ENCODE measurements around the gene CDK18.
A peak's percentile ranks its signal among the peaks of the same experiment; 100 is the strongest.

CDK18 gene

DNA sequence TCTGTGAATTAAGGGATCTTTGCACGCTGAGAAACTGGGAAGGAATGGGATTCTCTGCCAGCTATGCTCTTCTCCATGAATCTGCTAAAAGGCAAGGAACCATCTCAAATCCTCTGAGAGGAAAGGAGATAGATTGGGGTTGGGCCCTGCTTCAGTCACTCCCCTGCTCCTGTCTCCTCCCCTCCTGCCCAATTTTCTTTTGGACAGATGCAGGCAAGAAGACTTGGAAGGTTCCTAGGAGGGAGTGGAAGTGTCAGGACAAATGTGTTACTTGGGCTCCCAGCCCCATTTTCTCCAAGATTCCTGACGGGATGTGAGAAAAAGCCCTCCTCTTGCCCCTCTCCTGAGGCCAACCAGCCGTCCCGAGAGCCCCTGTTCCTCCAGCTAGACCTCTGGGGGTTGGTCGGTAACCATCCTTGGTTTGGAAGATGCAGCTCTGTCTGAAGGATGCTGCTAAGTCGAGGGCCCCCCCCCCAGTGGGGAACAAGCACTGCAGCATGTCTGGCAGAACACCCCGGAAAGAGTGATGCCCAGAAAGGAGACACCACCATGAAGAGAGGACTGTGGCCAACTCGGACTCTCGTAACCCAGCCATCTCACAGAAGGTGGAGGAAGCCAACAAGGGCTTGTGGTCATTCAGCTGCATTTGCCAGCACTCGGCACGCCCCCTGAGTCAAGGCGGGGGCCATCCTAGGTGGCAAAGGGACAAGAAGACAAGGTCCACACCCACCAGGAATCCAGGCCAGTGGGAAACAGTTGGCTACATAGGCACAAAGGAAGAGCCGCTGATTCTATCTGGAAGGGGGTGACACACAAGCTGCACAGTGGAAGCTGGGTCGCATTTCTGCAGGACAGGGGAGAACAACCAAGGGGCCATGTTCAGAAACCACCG is 43.7 kb downstream of the CDK18 start:
- Histone ChIP-seq H3K9ac (ENCODE audit: low read length) (no peak overlapping the region), H3K9me3 (ENCODE audit: control insufficient read depth, low read depth, low read length) (no peaks in the 10 kb centered on the region), H3K27ac (ENCODE audit: low read length) (no peak overlapping the region), H3K36me3 (ENCODE audit: control insufficient read depth, low read depth, low read length) (no peaks in the 10 kb centered on the region), H3K4me1 (ENCODE audit: control insufficient read depth, low read depth, low read length) (peaks cover 8% of the 10 kb centered on the region), H3K4me3 (ENCODE audit: low read length) (no peak overlapping the region), H3K27me3 (ENCODE audit: control insufficient read depth, insufficient read depth, low read length) (peaks cover 3% of the 10 kb centered on the region)

DNA sequence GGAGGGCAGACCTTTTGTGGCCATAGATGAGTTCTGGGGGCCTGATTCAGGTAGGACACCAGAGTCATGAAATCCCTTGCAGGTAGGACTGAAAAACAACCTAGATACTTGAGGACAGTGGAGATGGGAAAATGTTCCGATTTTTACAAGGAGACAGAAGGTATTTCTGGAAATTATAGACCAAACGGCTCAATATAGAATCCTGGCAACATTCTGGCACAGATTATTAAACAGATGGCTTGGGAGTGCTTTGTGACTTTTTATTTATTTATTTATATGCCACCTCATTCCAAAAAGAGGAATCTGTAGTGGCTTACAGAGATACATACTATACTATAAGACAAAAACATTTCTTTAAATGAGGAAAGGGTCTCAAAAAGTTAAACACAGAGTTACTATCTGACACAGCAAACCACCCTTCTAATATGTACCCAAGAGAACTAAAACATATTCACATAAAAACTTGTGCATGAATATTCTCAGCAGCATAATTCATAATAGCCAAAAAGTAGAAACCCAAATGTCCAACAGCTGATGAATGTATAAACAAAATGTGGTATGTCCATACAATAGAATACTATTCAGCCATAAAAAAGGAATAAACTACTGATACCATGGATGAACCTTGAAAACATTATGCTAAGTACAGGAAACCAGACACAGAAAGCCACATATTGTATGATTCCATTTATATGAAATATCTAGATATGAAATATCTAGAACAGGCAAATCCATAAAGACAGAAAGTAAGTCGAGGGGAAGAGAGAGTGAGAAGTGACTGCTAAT is 49.8 kb downstream of the CDK18 start:
- Histone ChIP-seq H3K9ac (ENCODE audit: low read length) (no peak overlapping the region), H3K4me1 (ENCODE audit: control insufficient read depth, low read depth, low read length) (no peaks in the 10 kb centered on the region), H3K36me3 (ENCODE audit: control insufficient read depth, low read depth, low read length) (no peaks in the 10 kb centered on the region), H3K27ac (ENCODE audit: low read length) (no peak overlapping the region), H3K4me3 (ENCODE audit: low read length) (no peak overlapping the region), H3K9me3 (ENCODE audit: control insufficient read depth, low read depth, low read length) (no peaks in the 10 kb centered on the region), H3K27me3 (ENCODE audit: control insufficient read depth, insufficient read depth, low read length) (no peaks in the 10 kb centered on the region)

DNA sequence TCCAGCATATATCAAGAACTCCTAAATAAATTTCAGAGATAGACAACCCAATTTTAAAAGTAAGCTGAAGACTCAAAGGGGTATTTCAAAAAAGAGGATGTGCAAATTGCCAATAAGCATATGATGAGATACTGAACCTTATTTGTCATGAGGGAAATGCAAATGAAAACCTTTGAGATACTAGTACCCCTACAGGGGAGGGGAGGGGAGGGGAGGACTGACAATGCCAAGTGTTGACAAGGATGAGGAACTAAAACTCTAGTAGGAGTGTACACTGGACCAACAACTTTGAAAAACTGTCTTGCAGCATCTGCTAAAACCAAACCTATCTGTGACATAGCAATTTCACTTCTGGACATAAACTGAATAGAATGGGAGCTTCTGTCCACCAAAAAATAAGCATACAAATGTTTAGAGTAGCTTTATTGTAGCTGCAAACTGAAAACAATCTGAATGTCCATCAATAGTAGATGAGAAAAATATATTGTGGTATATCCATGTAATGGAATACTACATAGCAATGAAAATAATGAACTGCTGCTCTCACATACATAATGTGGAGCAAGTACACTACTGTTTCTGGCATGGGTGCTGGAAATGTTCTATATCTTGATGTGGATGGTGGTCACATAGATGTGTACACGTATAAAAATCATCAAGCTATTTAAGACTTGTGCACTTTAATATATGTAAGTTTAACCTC is 57.2 kb downstream of the CDK18 start:
- Histone ChIP-seq H3K4me1 (ENCODE audit: control insufficient read depth, low read depth, low read length) (no peaks in the 10 kb centered on the region), H3K9ac (ENCODE audit: low read length) (no peak overlapping the region), H3K9me3 (ENCODE audit: control insufficient read depth, low read depth, low read length) (peaks cover 4% of the 10 kb centered on the region), H3K27ac (ENCODE audit: low read length) (no peak overlapping the region), H3K27me3 (ENCODE audit: control insufficient read depth, insufficient read depth, low read length) (peaks cover 12% of the 10 kb centered on the region), H3K36me3 (ENCODE audit: control insufficient read depth, low read depth, low read length) (no peaks in the 10 kb centered on the region), H3K4me3 (ENCODE audit: low read length) (no peak overlapping the region)

DNA sequence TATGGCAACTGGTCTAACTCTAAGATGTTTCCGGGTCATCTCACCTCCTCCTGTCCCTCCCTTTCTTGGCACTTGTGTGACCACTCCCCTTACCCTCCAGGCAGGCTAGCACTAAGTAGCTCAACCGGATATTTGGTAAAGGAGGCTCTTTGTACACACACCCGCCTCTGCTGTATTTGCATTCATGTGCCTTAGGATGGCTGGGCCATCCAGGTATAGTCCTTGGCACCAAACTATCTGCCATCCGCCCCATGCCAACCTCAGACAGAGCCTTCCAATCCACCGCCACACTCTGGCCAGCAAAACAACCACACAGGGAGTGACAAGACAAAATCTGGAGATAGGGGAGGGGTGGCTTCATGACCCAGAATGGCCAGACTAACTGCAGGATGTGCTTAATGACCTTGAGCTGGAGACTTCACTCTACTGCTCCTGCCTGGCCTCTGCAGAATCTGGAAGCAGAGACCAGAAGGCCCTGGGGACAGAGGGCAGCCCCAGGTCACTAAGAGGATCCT is 59.5 kb downstream of the CDK18 start:
- Histone ChIP-seq H3K27me3 (ENCODE audit: control insufficient read depth, insufficient read depth, low read length) (peaks cover 35% of the 10 kb centered on the region), H3K27ac (ENCODE audit: low read length) (no peak overlapping the region), H3K4me3 (ENCODE audit: low read length) (no peak overlapping the region)

DNA sequence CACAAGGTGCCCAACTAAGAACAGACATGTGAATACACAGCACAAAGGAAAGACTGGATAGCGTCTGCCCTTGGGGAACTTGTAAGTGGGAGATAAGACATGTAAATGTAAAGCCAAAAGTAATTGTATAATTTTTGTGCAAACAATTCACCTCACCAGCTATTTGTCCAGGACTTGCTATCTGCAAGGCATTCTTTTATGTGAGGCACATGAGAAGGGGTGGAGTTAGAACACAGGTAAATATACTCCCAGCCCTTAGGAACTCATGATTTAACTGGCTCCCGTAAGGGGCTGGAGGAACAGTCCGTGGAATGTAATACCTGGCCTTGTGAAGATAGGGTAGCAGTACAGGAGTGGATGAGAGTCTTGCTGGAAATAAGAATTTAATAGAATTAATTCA is 61.3 kb downstream of the CDK18 start:
- peaks cover 3% of the 10 kb centered on the region for H3K4me1 ChIP-seq (ENCODE audit: control insufficient read depth, low read depth, low read length)
- no peaks in the 10 kb centered on the region for H3K9me3 ChIP-seq (ENCODE audit: control insufficient read depth, low read depth, low read length)
- no peak overlapping the region for H3K4me3 ChIP-seq (ENCODE audit: low read length)
- no peak overlapping the region for H3K9ac ChIP-seq (ENCODE audit: low read length)
- peaks cover 53% of the 10 kb centered on the region for H3K27me3 ChIP-seq (ENCODE audit: control insufficient read depth, insufficient read depth, low read length)
- H3K27ac ChIP-seq (ENCODE audit: low read length): no peak overlapping the region
- no peaks in the 10 kb centered on the region for H3K36me3 ChIP-seq (ENCODE audit: control insufficient read depth, low read depth, low read length)

More for the DNA sequence above, 59.5 kb downstream of the CDK18 start:
- Histone ChIP-seq H3K9me3 (ENCODE audit: control insufficient read depth, low read depth, low read length) (peaks cover 4% of the 10 kb centered on the region), H3K9ac (ENCODE audit: low read length) (no peak overlapping the region), H3K36me3 (ENCODE audit: control insufficient read depth, low read depth, low read length) (no peaks in the 10 kb centered on the region), H3K4me1 (ENCODE audit: control insufficient read depth, low read depth, low read length) (no peaks in the 10 kb centered on the region)

DNA sequence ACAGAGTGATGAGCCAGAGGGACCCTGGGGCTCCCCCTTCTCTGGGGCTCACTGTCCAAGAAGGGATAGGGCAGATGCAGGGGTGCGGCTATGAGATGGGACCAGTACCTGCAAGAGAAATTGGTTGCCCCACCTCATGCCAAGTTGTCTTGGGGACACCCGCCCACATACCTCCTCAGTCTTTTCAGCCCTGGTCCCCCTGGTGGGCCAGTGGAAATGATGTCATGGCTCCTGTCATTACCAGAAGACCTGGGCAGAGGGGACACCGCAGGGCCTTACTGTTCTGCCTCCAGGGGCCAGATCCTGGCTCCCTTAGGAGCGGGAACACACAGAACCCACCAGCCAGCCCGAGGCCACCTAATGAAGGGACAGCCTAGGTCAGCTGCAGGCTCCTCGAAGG is 63.2 kb downstream of the CDK18 start:
- Histone ChIP-seq H3K4me1 (ENCODE audit: control insufficient read depth, low read depth, low read length) (peaks cover 3% of the 10 kb centered on the region), H3K9me3 (ENCODE audit: control insufficient read depth, low read depth, low read length) (no peaks in the 10 kb centered on the region), H3K27ac (ENCODE audit: low read length) (no peak overlapping the region), H3K27me3 (ENCODE audit: control insufficient read depth, insufficient read depth, low read length) (peaks cover 70% of the 10 kb centered on the region), H3K4me3 (ENCODE audit: low read length) (no peak overlapping the region), H3K9ac (ENCODE audit: low read length) (no peak overlapping the region), H3K36me3 (ENCODE audit: control insufficient read depth, low read depth, low read length) (no peaks in the 10 kb centered on the region)

DNA sequence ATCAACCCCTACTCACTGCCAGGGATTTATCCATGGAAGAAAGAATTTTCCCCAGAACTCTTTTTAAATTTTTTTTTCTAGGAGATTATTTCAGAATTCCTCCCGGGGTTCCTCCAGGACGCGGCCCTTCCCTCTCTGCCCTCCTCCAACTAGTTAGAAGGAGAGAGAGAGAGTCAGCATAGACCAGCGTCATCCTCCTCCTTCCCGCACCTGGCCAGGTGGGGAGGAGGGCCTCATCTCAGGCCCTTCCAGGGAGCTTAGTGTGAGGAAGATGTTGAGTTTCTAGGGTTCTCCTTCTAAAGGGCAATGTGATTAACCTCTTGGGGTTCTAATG is 63.6 kb downstream of the CDK18 start:
- Histone ChIP-seq H3K27me3 (ENCODE audit: control insufficient read depth, insufficient read depth, low read length) (peaks cover 72% of the 10 kb centered on the region), H3K27ac (ENCODE audit: low read length) (no peak overlapping the region), H3K36me3 (ENCODE audit: control insufficient read depth, low read depth, low read length) (no peaks in the 10 kb centered on the region)

DNA sequence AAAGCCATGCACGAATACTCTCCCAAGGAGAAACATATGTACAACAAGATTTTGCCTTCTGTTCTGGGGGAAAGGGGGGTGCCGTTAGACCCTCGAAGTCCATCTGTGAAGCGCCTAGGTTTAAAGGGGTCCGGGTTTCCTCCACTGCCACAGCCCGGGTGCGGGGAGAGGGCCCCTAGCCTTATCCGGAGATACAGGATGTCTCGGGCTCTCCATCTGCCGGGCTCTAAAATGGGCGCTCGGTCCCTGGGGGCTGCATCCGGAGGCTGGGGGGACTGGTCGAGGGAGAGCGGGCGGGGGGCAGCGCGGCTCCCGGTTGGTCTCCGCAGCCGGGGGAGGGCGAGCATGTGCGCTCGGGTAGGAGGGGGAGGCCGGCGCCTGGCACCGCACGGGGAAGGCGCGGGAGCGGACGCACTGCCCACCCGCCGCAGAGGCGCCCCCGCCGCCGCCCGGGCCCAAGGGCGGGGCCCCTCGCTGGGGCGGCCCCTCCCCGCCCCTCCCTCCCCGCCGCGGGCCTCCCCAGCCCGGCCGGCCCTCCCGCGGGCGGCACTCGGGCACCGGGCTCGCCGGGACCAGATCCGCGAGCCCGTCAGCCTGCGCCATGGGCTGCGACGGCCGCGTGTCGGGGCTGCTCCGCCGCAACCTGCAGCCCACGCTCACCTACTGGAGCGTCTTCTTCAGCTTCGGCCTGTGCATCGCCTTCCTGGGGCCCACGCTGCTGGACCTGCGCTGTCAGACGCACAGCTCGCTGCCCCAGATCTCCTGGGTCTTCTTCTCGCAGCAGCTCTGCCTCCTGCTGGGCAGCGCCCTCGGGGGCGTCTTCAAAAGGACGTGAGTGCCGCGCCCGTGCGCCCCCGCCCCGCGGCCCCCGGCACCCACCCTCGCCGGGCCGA is 64.2 kb downstream of the CDK18 start:
- no peaks in the 10 kb centered on the region for H3K9me3 ChIP-seq (ENCODE audit: control insufficient read depth, low read depth, low read length)
- no peak overlapping the region for H3K9ac ChIP-seq (ENCODE audit: low read length)
- H3K27ac ChIP-seq (ENCODE audit: low read length): no peak overlapping the region
- H3K4me1 ChIP-seq (ENCODE audit: control insufficient read depth, low read depth, low read length): peaks cover 3% of the 10 kb centered on the region
- no peaks in the 10 kb centered on the region for H3K36me3 ChIP-seq (ENCODE audit: control insufficient read depth, low read depth, low read length)
- peaks cover 72% of the 10 kb centered on the region for H3K27me3 ChIP-seq (ENCODE audit: control insufficient read depth, insufficient read depth, low read length)
- peak overlapping the region; percentile 43 for H3K4me3 ChIP-seq (ENCODE audit: low read length)

More for the DNA sequence above, 63.6 kb downstream of the CDK18 start:
- H3K9ac ChIP-seq (ENCODE audit: low read length): no peak overlapping the region
- no peaks in the 10 kb centered on the region for H3K9me3 ChIP-seq (ENCODE audit: control insufficient read depth, low read depth, low read length)
- peaks cover 3% of the 10 kb centered on the region for H3K4me1 ChIP-seq (ENCODE audit: control insufficient read depth, low read depth, low read length)
- peak overlapping the region; percentile 39 for H3K4me3 ChIP-seq (ENCODE audit: low read length)

DNA sequence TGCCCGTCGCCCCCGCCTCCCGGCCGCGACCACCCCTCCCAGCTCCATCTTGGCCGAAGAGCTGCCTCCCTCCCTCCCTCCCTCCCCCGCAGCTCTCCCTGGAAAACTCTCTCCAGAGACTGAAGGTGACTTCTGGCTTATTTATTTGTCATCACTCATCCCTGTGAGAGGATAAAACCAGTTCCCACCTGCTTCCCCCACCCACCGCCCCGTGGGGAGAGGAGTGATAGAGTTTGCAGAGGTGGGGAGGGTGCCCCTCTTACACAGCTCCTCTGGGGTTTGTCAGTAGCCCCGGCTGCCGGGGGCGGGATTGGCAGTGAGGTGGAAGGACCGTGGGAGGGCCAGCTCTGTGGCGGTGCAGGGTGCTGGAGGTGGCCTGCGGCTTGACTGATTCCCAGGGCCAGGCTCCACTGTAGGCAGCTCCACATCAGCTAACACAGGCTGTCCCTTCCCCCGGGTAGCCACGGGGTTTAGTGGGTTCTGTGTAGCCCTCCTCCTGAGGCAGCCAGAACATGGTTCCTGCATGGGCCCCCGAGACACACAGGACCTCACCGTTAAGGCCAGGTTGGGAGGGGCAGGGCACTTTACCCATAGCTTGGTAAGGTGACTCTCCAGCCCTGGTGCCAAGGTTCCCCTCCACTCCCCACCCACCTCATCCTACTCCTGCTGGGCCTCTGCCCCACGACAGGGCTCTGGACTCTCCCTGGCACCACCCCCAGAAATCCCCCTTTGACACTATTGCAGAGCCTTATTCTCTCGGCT is 65.1 kb downstream of the CDK18 start:
- H3K27ac ChIP-seq (ENCODE audit: low read length): no peak overlapping the region

DNA sequence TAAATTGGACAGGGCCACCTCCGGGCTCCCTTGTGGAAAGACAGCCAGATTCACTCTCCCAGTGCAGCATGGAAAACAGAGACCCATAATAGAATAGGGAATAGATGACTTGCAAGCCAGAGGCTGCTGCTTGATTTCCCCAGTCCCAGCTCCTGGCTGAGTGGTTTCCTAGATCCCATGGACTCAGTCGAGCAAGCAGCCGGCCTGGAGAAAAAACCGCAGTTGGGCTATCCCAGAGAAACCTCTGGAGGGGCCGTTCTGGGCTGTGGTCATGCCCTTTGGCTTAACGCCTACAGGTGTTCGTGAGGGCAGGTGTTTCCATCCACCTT is 65.7 kb downstream of the CDK18 start:
- no peak overlapping the region for H3K4me3 ChIP-seq (ENCODE audit: low read length)
- H3K36me3 ChIP-seq (ENCODE audit: control insufficient read depth, low read depth, low read length): no peaks in the 10 kb centered on the region
- H3K27me3 ChIP-seq (ENCODE audit: control insufficient read depth, insufficient read depth, low read length): peaks cover 72% of the 10 kb centered on the region
- no peak overlapping the region for H3K9ac ChIP-seq (ENCODE audit: low read length)
- H3K4me1 ChIP-seq (ENCODE audit: control insufficient read depth, low read depth, low read length): peaks cover 3% of the 10 kb centered on the region
- H3K27ac ChIP-seq (ENCODE audit: low read length): no peak overlapping the region
- H3K9me3 ChIP-seq (ENCODE audit: control insufficient read depth, low read depth, low read length): no peaks in the 10 kb centered on the region

More for the DNA sequence above, 65.1 kb downstream of the CDK18 start:
- peaks cover 72% of the 10 kb centered on the region for H3K27me3 ChIP-seq (ENCODE audit: control insufficient read depth, insufficient read depth, low read length)
- no peaks in the 10 kb centered on the region for H3K9me3 ChIP-seq (ENCODE audit: control insufficient read depth, low read depth, low read length)
- H3K36me3 ChIP-seq (ENCODE audit: control insufficient read depth, low read depth, low read length): no peaks in the 10 kb centered on the region
- peak overlapping the region; percentile 13 for H3K4me3 ChIP-seq (ENCODE audit: low read length)
- no peak overlapping the region for H3K9ac ChIP-seq (ENCODE audit: low read length)
- peaks cover 3% of the 10 kb centered on the region for H3K4me1 ChIP-seq (ENCODE audit: control insufficient read depth, low read depth, low read length)
